K562 (cell line): ENCODE data around the gene MYO1E. TPM values are rescaled to one million over a fixed set of nuclear protein-coding genes. Genes with fewer than 3 reads are reported as not detected.

Experiments used
- ATAC-seq: fragments of 200-7000 bp; cut with Tn5 transposase; 3 replicates; pipeline ENCODE4 v1.9.1; 2020; ENCODE audit warnings: moderate library complexity
- BruUV-seq: library from RNA; stranded (reverse); fragments of 400-500 nt; replicated peaks from 2 replicates; lab custom pipeline; 2021; lab: Mats Ljungman, UMichigan
- CTCF ChIA-PET: fragments of 300-600 bp; formaldehyde crosslinking; extraction: SDS; loops from one replicate; lab custom pipeline; 2021; ENCODE audit warnings: low intra/inter-chr PET ratio; lab: Yijun Ruan, JAX
- POLR2A ChIA-PET: fragments of 300-600, 350-650 bp; sonication (Branson Sonifier 250); formaldehyde crosslinking; extraction: SDS; loops from one replicate; lab custom pipeline; 2021; ENCODE audit warnings: antibody characterized with exemption, inconsistent platforms; lab: Yijun Ruan, JAX
- DNase-seq, 4 experiments: peaks; one replicate each; pipeline versions ENCODE4 v3.0.0 to v3.0.0-alpha.2; 2011 to 2018; ENCODE audit warnings: low spot score in 3 of 4, mixed read lengths in 3 of 4; ENCODE audit errors: extremely low read depth in 1 of 4
- FAIRE-seq: peaks from 2 replicates; lab custom pipeline; 2011; peaks lifted over from hg19 to GRCh38; lab: Jason Lieb, UNC
- H2AFZ ChIP-seq: 2 replicates; pipeline ENCODE4 v1.6.0; 2011; ENCODE audit warnings: low read depth, low read length, control low read depth, inconsistent platforms
- H3K27ac ChIP-seq: fragments of 200-600 bp; 3 replicates; pipeline ENCODE4 v1.8.0; 2011; ENCODE audit warnings: low read depth, mild to moderate bottlenecking, control low read depth, inconsistent platforms, low read length, moderate library complexity, mixed read lengths; ENCODE audit errors: extremely low read depth
- H3K27me3 ChIP-seq, 2 experiments: fragments of 300-600 bp in 1 of 2; 2 replicates in 1 of 2; 3 replicates in 1 of 2; pipeline versions ENCODE4 v1.6.0 to v1.8.0; 2011; ENCODE audit warnings: inconsistent platforms in 2 of 2, low read length in 2 of 2, mild to moderate bottlenecking in 1 of 2, mixed read lengths in 1 of 2, moderate library complexity in 1 of 2; ENCODE audit not compliant: control insufficient read depth in 2 of 2, insufficient read depth in 2 of 2
- H3K36me3 ChIP-seq: fragments of 300-600 bp; 3 replicates; pipeline ENCODE4 v1.8.0; 2011; ENCODE audit warnings: mild to moderate bottlenecking, low read length, inconsistent platforms; ENCODE audit not compliant: control insufficient read depth, insufficient read depth
- H3K4me1 ChIP-seq, 2 experiments: fragments of 200-600 bp in 1 of 2; replicated peaks in 1 of 2; 2 replicates in 1 of 2; 3 replicates in 1 of 2; pipeline versions ENCODE4 v1.5.1 to v1.8.0; 2011; ENCODE audit warnings: inconsistent platforms in 2 of 2, low read length in 2 of 2, mild to moderate bottlenecking in 1 of 2, mixed read lengths in 1 of 2, moderate library complexity in 1 of 2; ENCODE audit not compliant: control insufficient read depth in 2 of 2, insufficient read depth in 2 of 2
- H3K4me2 ChIP-seq: 2 replicates; pipeline ENCODE4 v1.6.1; 2011; ENCODE audit warnings: low read length, control low read depth, inconsistent platforms, mixed read lengths; ENCODE audit not compliant: insufficient read depth
- H3K4me3 ChIP-seq: fragments of 200-600 bp; sonication (generic), shearing (Covaris generic); 2 replicates; pipeline ENCODE4 v1.5.1; 2016; ENCODE audit warnings: control low read depth, inconsistent platforms
- H3K79me2 ChIP-seq: fragments of 200-600 bp; 3 replicates; pipeline ENCODE4 v1.8.0; 2011; ENCODE audit warnings: low read length, inconsistent platforms; ENCODE audit not compliant: control insufficient read depth, insufficient read depth
- H3K9ac ChIP-seq, 2 experiments: 2 replicates each; pipeline versions ENCODE4 v1.6.0 to v1.6.1; 2011; ENCODE audit warnings: low read depth in 2 of 2, low read length in 2 of 2, control low read depth in 1 of 2, inconsistent platforms in 1 of 2, mild to moderate bottlenecking in 1 of 2, mixed read lengths in 1 of 2; ENCODE audit not compliant: insufficient read depth in 1 of 2
- H3K9me1 ChIP-seq: one replicate; pipeline ENCODE4 v1.6.0; 2011; ENCODE audit warnings: inconsistent platforms, mild to moderate bottlenecking, low read length, moderate library complexity; ENCODE audit not compliant: control insufficient read depth, insufficient read depth
- H3K9me3 ChIP-seq: replicated peaks from 2 replicates; pipeline ENCODE4 v1.5.1; 2011; ENCODE audit warnings: low read depth, low read length, inconsistent platforms; ENCODE audit not compliant: control insufficient read depth, insufficient read depth
- H4K20me1 ChIP-seq: replicated peaks from 2 replicates; pipeline ENCODE4 v1.6.1; 2011; ENCODE audit warnings: low read length, inconsistent platforms, mixed read lengths; ENCODE audit not compliant: control insufficient read depth, insufficient read depth
- ATF1 ChIP-seq, 2 experiments: fragments of 450-650 bp in 1 of 2; IDR thresholded peaks; 2 replicates each; pipeline ENCODE4 v1.6.1; 2016; ENCODE audit warnings: missing compliant biosample characterization in 1 of 2, missing genetic modification characterization in 1 of 2
- CEBPB ChIP-seq: fragments of 450-650 bp; IDR thresholded peaks from 2 replicates; pipeline ENCODE4 v1.6.1; 2016; ENCODE audit warnings: missing genetic modification characterization, missing compliant biosample characterization
- CEBPG ChIP-seq, 3 experiments: fragments of 200-800 bp in 1 of 3; sonication (Bioruptor generic) in 1 of 3; sonication (generic) in 1 of 3; formaldehyde crosslinking in 1 of 3; IDR thresholded peaks in 2 of 3; conservative IDR thresholded peaks in 1 of 3; 2 replicates each; pipeline versions ENCODE4 v1.6.1 to v1.8.0; 2016 to 2022; ENCODE audit warnings: missing compliant biosample characterization in 2 of 3, missing genetic modification characterization in 2 of 3, mild to moderate bottlenecking in 1 of 3, missing genetic modification reagents in 1 of 3
- EZH2 ChIP-seq: IDR thresholded peaks from 2 replicates; pipeline ENCODE4 v1.6.1; 2012; ENCODE audit warnings: low read depth, mild to moderate bottlenecking, inconsistent platforms, low read length, borderline replicate concordance
- L3MBTL2 ChIP-seq: fragments of 450-650 bp; IDR thresholded peaks from 2 replicates; pipeline ENCODE4 v1.6.1; 2016; ENCODE audit warnings: mild to moderate bottlenecking, moderate library complexity
- NR1H2 ChIP-seq: sonication (generic); formaldehyde crosslinking; IDR thresholded peaks from 2 replicates; pipeline ENCODE4 v1.4.0; 2020; ENCODE audit warnings: mild to moderate bottlenecking, missing genetic modification reagents
- SRSF1 ChIP-seq: fragments of 200-400 bp; formaldehyde crosslinking; IDR thresholded peaks from 2 replicates; pipeline ENCODE4 v1.6.1; 2017; ENCODE audit warnings: mild to moderate bottlenecking, low read depth, low read length, moderate library complexity
- TCF7 ChIP-seq: sonication (generic); IDR thresholded peaks from 2 replicates; pipeline ENCODE4 v1.6.1; 2016; ENCODE audit warnings: antibody characterized with exemption, borderline replicate concordance
- ZNF551 ChIP-seq: fragments of 250-450 bp; sonication (Bioruptor Pico); IDR thresholded peaks from 2 replicates; pipeline ENCODE4 v1.5.0; 2021; ENCODE audit warnings: mild to moderate bottlenecking, moderate library complexity
- ZNF699 ChIP-seq: fragments of 250-450 bp; sonication (Bioruptor Pico); IDR thresholded peaks from 2 replicates; pipeline ENCODE4 v1.8.0; 2021; ENCODE audit warnings: mild to moderate bottlenecking, moderate library complexity; ENCODE audit not compliant: insufficient replicate concordance
- WGBS: fragments of 100-300 bp; shearing (Covaris generic); methylation state at CpG from one replicate; pipeline ENCODE4 v1.1.6; 2016; ENCODE audit warnings: low coverage, mixed read lengths; ENCODE audit not compliant: insufficient coverage; ENCODE audit errors: missing lambda C conversion rate; 5-methylcytosine and 5-hydroxymethylcytosine counted together
- in situ Hi-C: fragments of 300-500 bp; cut with MboI; formaldehyde crosslinking; loops from 4 replicates; pipeline ENCODE4 v1.15.0; 2018; ENCODE audit warnings: inconsistent platforms, mixed read lengths
- intact Hi-C: fragments of 100-400 bp; cut with micrococcal nuclease; formaldehyde crosslinking; loops from 2 replicates; pipeline ENCODE4 v1.14.2; 2022
- polyA plus RNA-seq, 8 experiments: library from polyadenylated mRNA; depleted of rRNA in 4 of 8; stranded (reverse) in 5 of 8; unstranded in 3 of 8; fragments of >200 nt; fragmentation: Nextera tagmentation in 2 of 8; fragmentation: Illumina TruSeq in 1 of 8; extraction: Ambion mirVana in 2 of 8; extraction: Trizol in 1 of 8; gene quantifications; 2 replicates each; pipeline versions ENCODE4 v1.2.1 to v1.2.3, GENCODE V29; 2011 to 2014; ENCODE audit warnings: inconsistent platforms in 1 of 8, missing spikeins in 1 of 8
- total RNA-seq, 7 experiments: library from RNA; depleted of rRNA in 6 of 7; stranded (reverse); fragments of >200 nt in 6 of 7; fragmentation: Illumina TruSeq in 2 of 7; extraction: Trizol in 2 of 7; gene quantifications; 2 replicates each; pipeline versions ENCODE4 v1.2.1 to v1.2.3, GENCODE V29; 2011 to 2021; ENCODE audit warnings: low replicate concordance in 1 of 7

MYO1E gene
- total and polyA plus RNA-seq, 9 of the 15 experiments (the other 6 are each of a cell fraction or from before 2014, with no cell fraction given), result under 0.01 to 0.44 (median 0.01) TPM; not detected in 6

GRCh38 chr15:59230531-59231055 is 142.1 kb downstream of the MYO1E start (continued):
- TF ChIP-seq L3MBTL2 (no peak), ZNF699 (CRISPR knock-in tag) (no peak), SRSF1 (no peak), EZH2 (no peak), ATF1 (CRISPR knock-in tag; IDR thresholded peaks at IDR 0.05) (no peak), ATF1 (tag; IDR thresholded peaks at IDR 0.05) (no peak)
- TF ChIP-seq, all 486 proteins: peak for 0

- Histone ChIP-seq H3K4me1 (no peaks in the 10 kb centered on the region), H3K9me3 (no peaks in the 10 kb centered on the region), H3K27me3 (peaks cover 13 to 16% of the 10 kb centered on the region in 2 experiments; a peak in 4 of 5 replicates), H3K36me3 (no peaks in the 10 kb centered on the region), H3K9me1 (no peaks in the 10 kb centered on the region), H4K20me1 (no peaks in the 10 kb centered on the region), H3K9ac (no peak overlapping the region), H3K27ac (no peak overlapping the region), H3K4me2 (no peak overlapping the region), H3K4me3 (no peak overlapping the region), H3K79me2 (no peaks in the 10 kb centered on the region), H2AFZ (no peak overlapping the region)
- CTCF ChIA-PET, result no interaction called here
- in situ Hi-C loops (no loop called here), intact Hi-C loops (no loop called here)
- 0% methylated on average over 3 of the region's 3 CpGs for WGBS
- FAIRE-seq (no peak), DNase-seq (no peak), ATAC-seq (no peak)
- POLR2A ChIA-PET, result interaction anchor here (1.3 kb wide), 1 partner anchor 12 kb away, joined by 6 read pairs; no protein-coding TSS in a partner anchor
- no TSS peak for BruUV-seq
- no peak for TF ChIP-seq ZNF551 (CRISPR knock-in tag)
- TF ChIP-seq TCF7, result no peak
- no peak for TF ChIP-seq CEBPG (CRISPR knock-in tag; IDR thresholded peaks at IDR 0.05)
- TF ChIP-seq CEBPG (tag; conservative IDR thresholded peaks at IDR 0.05 in 1 of 2, IDR thresholded peaks at IDR 0.05 in 1 of 2), result peak; percentile 35 to 60; a peak in 3 of 4 replicates
- TF ChIP-seq NR1H2 (CRISPR knock-in tag), result no peak
- TF ChIP-seq CEBPB (tag), result peak; percentile 62
Observed at GRCh38 chr15:59229453-59229852, 143.2 kb downstream of the MYO1E start.
